ENCODE data around the gene CCDC77.

The CCDC77 gene

GRCh38 chr12:482061-482460, 80.6 kb downstream of the CCDC77 start:
- DNase-seq, result no peak

- DNase-seq, result no peak
Measured at GRCh38 chr12:484096-484495, 82.7 kb downstream of the CCDC77 start.

GRCh38 chr12:490260-490659, 88.8 kb downstream of the CCDC77 start:
- DNase-seq, result no peak

Data from activated CD4-positive, alpha-beta T cell treated with anti-CD3 and anti-CD28 coated beads, Interleukin-2, amount 50 U/mL, for 48 hours (primary cell).